K562 (cell line): ENCODE data around the gene MAGIX. TPM values are rescaled to one million over a fixed set of nuclear protein-coding genes. Genes with fewer than 3 reads are reported as not detected.
A peak's percentile ranks its signal among the peaks of the same experiment; 100 is the strongest.

Experiments used
- ATAC-seq: fragments of 200-7000 bp; cut with Tn5 transposase; 3 replicates; pipeline ENCODE4 v1.9.1; 2020; ENCODE audit warnings: moderate library complexity
- BruUV-seq: library from RNA; stranded (reverse); fragments of 400-500 nt; replicated peaks from 2 replicates; lab custom pipeline; 2021; lab: Mats Ljungman, UMichigan
- CTCF ChIA-PET: fragments of 300-600 bp; formaldehyde crosslinking; extraction: SDS; loops from one replicate; lab custom pipeline; 2021; ENCODE audit warnings: low intra/inter-chr PET ratio; lab: Yijun Ruan, JAX
- POLR2A ChIA-PET: fragments of 300-600, 350-650 bp; sonication (Branson Sonifier 250); formaldehyde crosslinking; extraction: SDS; loops from one replicate; lab custom pipeline; 2021; ENCODE audit warnings: antibody characterized with exemption, inconsistent platforms; lab: Yijun Ruan, JAX
- DNase-seq, 4 experiments: peaks; one replicate each; pipeline versions ENCODE4 v3.0.0 to v3.0.0-alpha.2; 2011 to 2018; ENCODE audit warnings: low spot score in 3 of 4, mixed read lengths in 3 of 4; ENCODE audit errors: extremely low read depth in 1 of 4
- FAIRE-seq: peaks from 2 replicates; lab custom pipeline; 2011; peaks lifted over from hg19 to GRCh38; lab: Jason Lieb, UNC
- H2AFZ ChIP-seq: 2 replicates; pipeline ENCODE4 v1.6.0; 2011; ENCODE audit warnings: low read depth, low read length, control low read depth, inconsistent platforms
- H3K27ac ChIP-seq: fragments of 200-600 bp; 3 replicates; pipeline ENCODE4 v1.8.0; 2011; ENCODE audit warnings: low read depth, mild to moderate bottlenecking, control low read depth, inconsistent platforms, low read length, moderate library complexity, mixed read lengths; ENCODE audit errors: extremely low read depth
- H3K27me3 ChIP-seq, 2 experiments: fragments of 300-600 bp in 1 of 2; 2 replicates in 1 of 2; 3 replicates in 1 of 2; pipeline versions ENCODE4 v1.6.0 to v1.8.0; 2011; ENCODE audit warnings: inconsistent platforms in 2 of 2, low read length in 2 of 2, mild to moderate bottlenecking in 1 of 2, mixed read lengths in 1 of 2, moderate library complexity in 1 of 2; ENCODE audit not compliant: control insufficient read depth in 2 of 2, insufficient read depth in 2 of 2
- H3K36me3 ChIP-seq: fragments of 300-600 bp; 3 replicates; pipeline ENCODE4 v1.8.0; 2011; ENCODE audit warnings: mild to moderate bottlenecking, low read length, inconsistent platforms; ENCODE audit not compliant: control insufficient read depth, insufficient read depth
- H3K4me1 ChIP-seq, 2 experiments: fragments of 200-600 bp in 1 of 2; replicated peaks in 1 of 2; 2 replicates in 1 of 2; 3 replicates in 1 of 2; pipeline versions ENCODE4 v1.5.1 to v1.8.0; 2011; ENCODE audit warnings: inconsistent platforms in 2 of 2, low read length in 2 of 2, mild to moderate bottlenecking in 1 of 2, mixed read lengths in 1 of 2, moderate library complexity in 1 of 2; ENCODE audit not compliant: control insufficient read depth in 2 of 2, insufficient read depth in 2 of 2
- H3K4me2 ChIP-seq: 2 replicates; pipeline ENCODE4 v1.6.1; 2011; ENCODE audit warnings: low read length, control low read depth, inconsistent platforms, mixed read lengths; ENCODE audit not compliant: insufficient read depth
- H3K4me3 ChIP-seq: fragments of 200-600 bp; sonication (generic), shearing (Covaris generic); 2 replicates; pipeline ENCODE4 v1.5.1; 2016; ENCODE audit warnings: control low read depth, inconsistent platforms
- H3K79me2 ChIP-seq: fragments of 200-600 bp; 3 replicates; pipeline ENCODE4 v1.8.0; 2011; ENCODE audit warnings: low read length, inconsistent platforms; ENCODE audit not compliant: control insufficient read depth, insufficient read depth
- H3K9ac ChIP-seq, 2 experiments: 2 replicates each; pipeline versions ENCODE4 v1.6.0 to v1.6.1; 2011; ENCODE audit warnings: low read depth in 2 of 2, low read length in 2 of 2, control low read depth in 1 of 2, inconsistent platforms in 1 of 2, mild to moderate bottlenecking in 1 of 2, mixed read lengths in 1 of 2; ENCODE audit not compliant: insufficient read depth in 1 of 2
- H3K9me1 ChIP-seq: one replicate; pipeline ENCODE4 v1.6.0; 2011; ENCODE audit warnings: inconsistent platforms, mild to moderate bottlenecking, low read length, moderate library complexity; ENCODE audit not compliant: control insufficient read depth, insufficient read depth
- H3K9me3 ChIP-seq: replicated peaks from 2 replicates; pipeline ENCODE4 v1.5.1; 2011; ENCODE audit warnings: low read depth, low read length, inconsistent platforms; ENCODE audit not compliant: control insufficient read depth, insufficient read depth
- H4K20me1 ChIP-seq: replicated peaks from 2 replicates; pipeline ENCODE4 v1.6.1; 2011; ENCODE audit warnings: low read length, inconsistent platforms, mixed read lengths; ENCODE audit not compliant: control insufficient read depth, insufficient read depth
- ATF6 ChIP-seq: sonication (generic); formaldehyde crosslinking; IDR thresholded peaks from 2 replicates; pipeline ENCODE4 v1.4.0; 2020; ENCODE audit warnings: mild to moderate bottlenecking, missing genetic modification reagents
- ELF1 ChIP-seq: fragments of 200-800 bp; sonication (Bioruptor generic); IDR thresholded peaks from 2 replicates; pipeline ENCODE4 v1.6.1; 2016; ENCODE audit warnings: missing genetic modification characterization, missing compliant biosample characterization
- POLR2AphosphoS5 ChIP-seq: IDR thresholded peaks from 2 replicates; pipeline ENCODE4 v1.6.1; 2011; ENCODE audit warnings: mild to moderate bottlenecking, low read depth, low read length, moderate library complexity; ENCODE audit not compliant: control insufficient read depth, insufficient read depth
- RBM39 ChIP-seq: fragments of 200-400 bp; formaldehyde crosslinking; optimal IDR thresholded peaks from 2 replicates; pipeline ENCODE3; 2018; ENCODE audit warnings: low read depth, low read length
- WGBS: fragments of 100-300 bp; shearing (Covaris generic); methylation state at CpG from one replicate; pipeline ENCODE4 v1.1.6; 2016; ENCODE audit warnings: low coverage, mixed read lengths; ENCODE audit not compliant: insufficient coverage; ENCODE audit errors: missing lambda C conversion rate; 5-methylcytosine and 5-hydroxymethylcytosine counted together
- in situ Hi-C: fragments of 300-500 bp; cut with MboI; formaldehyde crosslinking; loops from 4 replicates; pipeline ENCODE4 v1.15.0; 2018; ENCODE audit warnings: inconsistent platforms, mixed read lengths
- intact Hi-C: fragments of 100-400 bp; cut with micrococcal nuclease; formaldehyde crosslinking; loops from 2 replicates; pipeline ENCODE4 v1.14.2; 2022
- polyA plus RNA-seq, 8 experiments: library from polyadenylated mRNA; depleted of rRNA in 4 of 8; stranded (reverse) in 5 of 8; unstranded in 3 of 8; fragments of >200 nt; fragmentation: Nextera tagmentation in 2 of 8; fragmentation: Illumina TruSeq in 1 of 8; extraction: Ambion mirVana in 2 of 8; extraction: Trizol in 1 of 8; gene quantifications; 2 replicates each; pipeline versions ENCODE4 v1.2.1 to v1.2.3, GENCODE V29; 2011 to 2014; ENCODE audit warnings: inconsistent platforms in 1 of 8, missing spikeins in 1 of 8
- total RNA-seq, 7 experiments: library from RNA; depleted of rRNA in 6 of 7; stranded (reverse); fragments of >200 nt in 6 of 7; fragmentation: Illumina TruSeq in 2 of 7; extraction: Trizol in 2 of 7; gene quantifications; 2 replicates each; pipeline versions ENCODE4 v1.2.1 to v1.2.3, GENCODE V29; 2011 to 2021; ENCODE audit warnings: low replicate concordance in 1 of 7

Gene MAGIX
- total and polyA plus RNA-seq, 9 of the 15 experiments (the other 6 are each of a cell fraction or from before 2014, with no cell fraction given): 0.08 to 3.5 (median 0.47) TPM

- TF ChIP-seq RBM39: no peak
- TF ChIP-seq POLR2AphosphoS5: 0 out of 2 replicates have a peak, but pooled peaks have one; percentile 20
- TF ChIP-seq ELF1 (tag): no peak
- peaks cover 0 to 7% of the 10 kb centered on the region in 2 experiments; a peak in 3 of 5 replicates for H3K4me1 ChIP-seq
- no peak overlapping the region for H2AFZ ChIP-seq
- peaks cover under 1 to 15% of the 10 kb centered on the region in 2 experiments; a peak in 3 of 5 replicates for H3K27me3 ChIP-seq
- H3K36me3 ChIP-seq: no peaks in the 10 kb centered on the region
- H3K79me2 ChIP-seq: no peaks in the 10 kb centered on the region
- H3K4me3 ChIP-seq: no peak overlapping the region
- ChIA-PET POLR2A (interaction anchor here (0.5 kb wide), 1 partner anchor 1054 kb away, joined by 3 read pairs; no protein-coding TSS in a partner anchor), CTCF (no interaction called here)
- FAIRE-seq (no peak), ATAC-seq (no peak), DNase-seq (no peak)
- no peaks in the 10 kb centered on the region for H3K9me3 ChIP-seq
- H4K20me1 ChIP-seq: no peaks in the 10 kb centered on the region
- no peak overlapping the region for H3K27ac ChIP-seq
- in situ Hi-C loops (no loop called here), intact Hi-C loops (no loop called here)
- no TSS peak for BruUV-seq
- H3K4me2 ChIP-seq: no peak overlapping the region
- H3K9me1 ChIP-seq: no peaks in the 10 kb centered on the region
- 13% methylated on average over 1 of the region's 1 CpG for WGBS
- no peak overlapping the region for H3K9ac ChIP-seq
These were observed 50.3 kb downstream of the MAGIX start for GRCh38 chrX:49212861-49213260.

GRCh38 chrX:49214416-49214815, 51.9 kb downstream of the MAGIX start:
- Histone ChIP-seq H3K9ac (no peak overlapping the region), H3K79me2 (no peaks in the 10 kb centered on the region), H4K20me1 (no peaks in the 10 kb centered on the region), H3K27ac (no peak overlapping the region), H3K9me3 (no peaks in the 10 kb centered on the region), H3K27me3 (peaks cover 3 to 19% of the 10 kb centered on the region in 2 experiments; a peak in 3 of 5 replicates), H3K36me3 (no peaks in the 10 kb centered on the region), H3K4me2 (no peak overlapping the region), H3K9me1 (no peaks in the 10 kb centered on the region), H3K4me1 (peaks cover 0 to 5% of the 10 kb centered on the region in 2 experiments; a peak in 3 of 5 replicates), H2AFZ (no peak overlapping the region), H3K4me3 (no peak overlapping the region)
- ATAC-seq (no peak), DNase-seq (no peak), FAIRE-seq (no peak)
- ChIA-PET POLR2A (interaction anchor here (0.6 to 1.4 kb wide), 3 partner anchors 12 to 545 kb away, joined by 3 read pairs; no protein-coding TSS in a partner anchor), CTCF (no interaction called here)
- TF ChIP-seq ATF6 (CRISPR knock-in tag): no peak
- BruUV-seq: no TSS peak
- intact Hi-C loops (no loop called here), in situ Hi-C loops (no loop called here)
- 0% methylated on average over 2 of the region's 2 CpGs for WGBS
